ENCODE data around the gene PALLD. TPM values are rescaled to one million over a fixed set of nuclear protein-coding genes. Genes with fewer than 3 reads are reported as not detected.

The PALLD gene
- total RNA-seq, 1 donor from 2014 or later: 204 TPM

- H3K27ac ChIP-seq: no peak overlapping the region
- H3K27me3 ChIP-seq: no peaks in the 10 kb centered on the region
- H3K36me3 ChIP-seq: no peaks in the 10 kb centered on the region
- H3K9me3 ChIP-seq: no peaks in the 10 kb centered on the region
- no peaks in the 10 kb centered on the region for H3K4me1 ChIP-seq
- H3K4me3 ChIP-seq: no peak overlapping the region
- TF ChIP-seq, protein P1, sequence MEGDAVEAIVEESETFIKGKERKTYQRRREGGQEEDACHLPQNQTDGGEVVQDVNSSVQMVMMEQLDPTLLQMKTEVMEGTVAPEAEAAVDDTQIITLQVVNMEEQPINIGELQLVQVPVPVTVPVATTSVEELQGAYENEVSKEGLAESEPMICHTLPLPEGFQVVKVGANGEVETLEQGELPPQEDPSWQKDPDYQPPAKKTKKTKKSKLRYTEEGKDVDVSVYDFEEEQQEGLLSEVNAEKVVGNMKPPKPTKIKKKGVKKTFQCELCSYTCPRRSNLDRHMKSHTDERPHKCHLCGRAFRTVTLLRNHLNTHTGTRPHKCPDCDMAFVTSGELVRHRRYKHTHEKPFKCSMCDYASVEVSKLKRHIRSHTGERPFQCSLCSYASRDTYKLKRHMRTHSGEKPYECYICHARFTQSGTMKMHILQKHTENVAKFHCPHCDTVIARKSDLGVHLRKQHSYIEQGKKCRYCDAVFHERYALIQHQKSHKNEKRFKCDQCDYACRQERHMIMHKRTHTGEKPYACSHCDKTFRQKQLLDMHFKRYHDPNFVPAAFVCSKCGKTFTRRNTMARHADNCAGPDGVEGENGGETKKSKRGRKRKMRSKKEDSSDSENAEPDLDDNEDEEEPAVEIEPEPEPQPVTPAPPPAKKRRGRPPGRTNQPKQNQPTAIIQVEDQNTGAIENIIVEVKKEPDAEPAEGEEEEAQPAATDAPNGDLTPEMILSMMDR (IDR thresholded peaks at IDR 0.05): no peak
- DNase-seq (ENCODE audit: low spot score in 2 of 2): no peak
- intact Hi-C loops (cut with DNase I): no loop called here
Observed at GRCh38 chr4:168535689-168536088, 38.8 kb downstream of the PALLD start.

DNA sequence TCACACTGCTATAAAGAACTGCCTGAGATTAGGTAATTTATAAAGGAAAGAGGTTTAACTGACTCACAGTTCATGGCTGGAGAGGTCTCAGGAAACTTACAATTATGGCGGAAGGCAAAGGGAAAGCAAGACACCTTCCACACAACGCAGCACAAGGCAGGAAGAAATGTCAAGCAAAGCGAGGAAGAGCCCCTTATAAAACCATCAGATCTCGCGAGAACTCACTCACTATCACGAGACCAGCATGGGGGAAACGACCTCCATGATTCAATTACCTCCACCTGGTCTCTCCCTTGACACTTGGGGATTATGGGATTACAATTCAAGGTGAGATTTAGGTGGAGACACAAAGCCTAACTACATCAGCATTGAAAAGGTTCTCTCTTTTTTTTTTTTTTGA is 39.6 kb downstream of the PALLD start:
- H3K4me3 ChIP-seq: no peak overlapping the region
- no peak for DNase-seq (ENCODE audit: low spot score in 2 of 2)
- no peaks in the 10 kb centered on the region for H3K27me3 ChIP-seq
- intact Hi-C loops (cut with DNase I): no loop called here
- H3K36me3 ChIP-seq: no peaks in the 10 kb centered on the region
- H3K27ac ChIP-seq: no peak overlapping the region
- H3K9me3 ChIP-seq: no peaks in the 10 kb centered on the region
- no peaks in the 10 kb centered on the region for H3K4me1 ChIP-seq
- TF ChIP-seq, protein P1 (IDR thresholded peaks at IDR 0.05): no peak

DNA sequence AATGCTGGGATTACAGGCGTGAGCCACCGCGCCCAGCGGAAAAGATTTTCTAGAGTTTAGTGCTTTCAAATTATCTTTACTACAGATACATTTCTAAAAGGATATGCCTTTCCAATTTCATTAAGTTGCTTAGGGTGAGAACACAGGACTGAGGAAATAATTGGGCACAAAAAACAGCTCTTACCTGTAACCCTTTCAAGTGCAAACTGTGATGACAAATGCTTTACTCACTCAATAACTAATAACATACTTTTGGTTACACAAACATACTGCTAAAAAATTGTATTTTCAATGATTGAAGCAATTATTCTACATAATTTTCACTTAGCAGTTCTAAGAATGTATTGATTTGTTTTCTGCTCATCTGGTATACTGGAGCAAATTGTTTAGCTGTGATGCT is 40.2 kb downstream of the PALLD start:
- Histone ChIP-seq H3K4me3 (no peak overlapping the region), H3K9me3 (no peaks in the 10 kb centered on the region), H3K4me1 (no peaks in the 10 kb centered on the region), H3K27ac (no peak overlapping the region), H3K27me3 (no peaks in the 10 kb centered on the region), H3K36me3 (no peaks in the 10 kb centered on the region)
- intact Hi-C loops (cut with DNase I): no loop called here
- no peak for DNase-seq (ENCODE audit: low spot score in 2 of 2)
- TF ChIP-seq, protein P1 (IDR thresholded peaks at IDR 0.05): no peak

DNA sequence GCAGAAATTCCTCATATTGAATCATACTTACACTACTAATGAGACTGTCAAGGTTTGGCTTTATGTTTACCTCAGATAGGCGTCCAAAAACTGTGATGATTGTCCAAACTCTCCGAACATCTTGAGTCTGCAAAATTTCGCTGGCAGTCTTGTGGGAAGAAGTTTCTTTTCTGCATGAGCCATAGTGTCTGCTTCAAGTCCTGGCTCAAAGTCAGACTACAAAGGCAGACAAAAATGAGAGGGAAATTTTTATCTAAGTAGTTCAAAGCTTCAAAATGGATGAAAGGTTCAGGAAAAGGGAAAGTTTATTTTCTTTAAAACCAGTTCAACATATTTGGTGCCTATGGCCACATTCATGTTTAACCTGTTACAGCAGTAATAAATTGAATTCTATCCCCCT is 40.7 kb downstream of the PALLD start:
- Histone ChIP-seq H3K4me3 (no peak overlapping the region), H3K27me3 (no peaks in the 10 kb centered on the region), H3K4me1 (no peaks in the 10 kb centered on the region), H3K27ac (no peak overlapping the region), H3K36me3 (no peaks in the 10 kb centered on the region), H3K9me3 (no peaks in the 10 kb centered on the region)
- intact Hi-C loops (cut with DNase I): no loop called here
- TF ChIP-seq, protein P1 (IDR thresholded peaks at IDR 0.05): no peak
- DNase-seq (ENCODE audit: low spot score in 2 of 2): no peak

GRCh38 chr4:168538632-168539031 is 41.8 kb downstream of the PALLD start:
- Histone ChIP-seq H3K27me3 (no peaks in the 10 kb centered on the region), H3K36me3 (no peaks in the 10 kb centered on the region), H3K27ac (no peak overlapping the region), H3K9me3 (no peaks in the 10 kb centered on the region), H3K4me1 (no peaks in the 10 kb centered on the region), H3K4me3 (no peak overlapping the region)
- TF ChIP-seq, protein P1 (IDR thresholded peaks at IDR 0.05): no peak
- no peak for DNase-seq (ENCODE audit: low spot score in 2 of 2)
- intact Hi-C loops (cut with DNase I): no loop called here

DNA sequence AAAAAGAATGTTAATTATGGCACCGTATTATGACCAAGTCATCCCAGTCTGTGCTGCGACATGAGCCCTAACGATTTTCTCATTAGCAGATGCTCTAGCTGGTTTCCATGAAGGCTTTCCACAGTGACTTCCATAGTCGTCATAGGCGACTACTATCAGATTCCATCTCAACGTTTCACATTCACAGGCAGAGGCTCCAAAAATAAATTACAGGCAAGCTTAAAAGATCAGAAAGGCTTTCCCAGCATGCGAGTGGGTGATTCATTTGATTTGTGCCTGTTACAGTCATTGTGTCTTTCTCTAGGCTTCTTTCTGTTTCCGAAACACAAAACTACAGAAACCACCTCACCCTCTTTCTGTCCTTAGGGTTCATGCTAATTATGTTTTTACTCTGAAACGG is 43.2 kb downstream of the PALLD start:
- intact Hi-C loops (cut with DNase I): no loop called here
- no peaks in the 10 kb centered on the region for H3K9me3 ChIP-seq
- H3K4me1 ChIP-seq: no peaks in the 10 kb centered on the region
- H3K27me3 ChIP-seq: no peaks in the 10 kb centered on the region
- H3K4me3 ChIP-seq: no peak overlapping the region
- TF ChIP-seq, protein P1 (IDR thresholded peaks at IDR 0.05): no peak
- H3K27ac ChIP-seq: no peak overlapping the region
- H3K36me3 ChIP-seq: no peaks in the 10 kb centered on the region
- DNase-seq (ENCODE audit: low spot score in 2 of 2): no peak
